UCSD-AML1 (cell line): ENCODE results near the gene IMPA2.
A peak's percentile ranks its signal among the peaks of the same experiment; 100 is the strongest.
"Not testable (repeated sequence)": the region's sequence is repeated elsewhere in the genome, so short reads cannot be mapped to it uniquely, and the experiment has no call there.

Experiments
- DNase-seq: peaks from one replicate; lab custom pipeline; 2025; ENCODE audit not compliant: unreplicated experiment; lab: John Stamatoyannopoulos, UW

IMPA2 gene

DNA sequence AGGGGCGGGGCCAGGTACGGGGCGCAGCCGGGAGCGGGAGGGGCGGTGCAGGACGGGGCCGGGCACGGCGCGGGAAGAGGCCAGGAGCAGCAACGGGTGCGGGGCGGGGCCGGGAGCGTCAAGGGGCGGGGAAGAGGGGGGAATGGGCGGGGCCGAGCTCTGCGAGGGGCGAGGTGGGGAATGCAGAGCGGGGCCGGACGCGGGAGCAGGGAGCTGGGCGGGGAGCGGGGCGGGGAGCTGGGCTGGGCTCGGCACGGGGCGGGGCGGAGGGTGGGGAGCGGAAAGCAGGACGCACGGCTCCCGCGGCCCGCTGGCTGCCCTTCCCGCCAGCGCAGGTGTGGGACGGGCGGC is at the start of gene IMPA2:
Gene IMPA2 (plus strand): TSS at position 316 of the 351 bp plus-strand sequence. CDS start 163 bp downstream, outside the sequence.
- DNase-seq: peak; percentile 91

DNA sequence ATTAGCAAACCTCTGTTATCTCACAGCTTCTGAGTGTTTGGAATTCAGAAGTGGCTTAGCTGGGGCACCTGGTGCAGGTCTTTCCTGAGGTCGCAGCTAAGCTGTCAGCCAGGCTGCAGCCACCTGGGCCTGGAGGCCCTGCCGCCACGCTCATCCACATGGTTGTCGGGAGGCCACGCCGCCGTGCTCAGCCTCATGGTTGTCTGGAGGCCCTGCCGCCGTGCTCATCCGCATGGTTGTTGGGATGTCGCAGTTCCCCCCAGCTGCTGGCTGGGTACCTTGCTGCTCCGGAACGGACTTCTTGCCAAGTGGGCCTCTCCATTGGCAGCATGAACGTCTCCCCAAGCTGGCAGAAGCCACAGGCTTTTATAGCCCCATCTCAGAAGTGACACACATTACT is 48.9 kb upstream of the IMPA2 start:
- DNase-seq: no peak

DNA sequence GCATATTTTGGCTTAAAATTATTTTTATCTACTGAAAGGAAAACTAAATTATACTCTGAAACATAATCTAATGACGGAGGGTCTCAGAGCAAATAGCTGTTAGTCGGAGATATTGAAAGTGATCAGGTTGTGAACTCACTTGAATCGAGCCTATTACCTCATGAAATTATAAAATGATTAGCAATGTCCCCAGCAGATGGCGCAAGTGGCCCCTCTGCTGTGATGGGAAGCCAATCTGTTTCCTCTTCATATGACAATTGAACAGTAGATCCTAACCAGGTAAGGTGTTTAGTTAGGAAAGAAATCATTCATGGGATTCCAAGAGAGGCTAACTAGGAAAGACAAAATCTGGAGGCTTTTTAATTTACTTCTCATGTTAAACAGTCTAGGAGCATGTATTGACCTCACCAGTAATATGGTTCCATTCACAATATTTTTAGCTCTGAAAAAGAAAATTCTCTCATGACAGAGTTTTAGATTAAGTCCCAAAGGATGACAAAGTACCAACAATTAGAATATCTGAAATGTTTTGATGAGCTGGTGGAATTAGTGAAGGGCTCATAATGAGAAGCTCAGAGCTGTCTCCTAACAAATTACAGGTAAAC is 43.3 kb upstream of the IMPA2 start:
- DNase-seq: peak; percentile 59

DNA sequence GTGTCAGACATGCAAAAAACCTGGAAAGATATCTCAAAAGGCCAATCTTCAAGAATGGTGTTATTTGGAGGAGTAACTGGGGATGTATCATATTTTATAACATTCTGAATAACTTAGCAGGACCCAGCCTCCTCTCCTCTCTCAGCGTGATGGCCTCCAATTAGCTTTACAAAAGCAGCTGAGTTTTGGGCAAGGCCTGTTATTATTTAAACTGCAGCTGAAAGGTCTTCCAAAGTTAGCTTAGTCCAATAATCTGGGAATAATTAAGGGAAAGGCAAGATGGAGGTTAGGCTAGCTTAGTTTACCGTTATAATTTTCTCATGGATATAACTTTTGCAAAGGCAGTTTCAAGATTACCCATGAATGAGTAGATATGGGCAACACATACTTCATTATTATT is 40.4 kb upstream of the IMPA2 start:
- DNase-seq: no peak

DNA sequence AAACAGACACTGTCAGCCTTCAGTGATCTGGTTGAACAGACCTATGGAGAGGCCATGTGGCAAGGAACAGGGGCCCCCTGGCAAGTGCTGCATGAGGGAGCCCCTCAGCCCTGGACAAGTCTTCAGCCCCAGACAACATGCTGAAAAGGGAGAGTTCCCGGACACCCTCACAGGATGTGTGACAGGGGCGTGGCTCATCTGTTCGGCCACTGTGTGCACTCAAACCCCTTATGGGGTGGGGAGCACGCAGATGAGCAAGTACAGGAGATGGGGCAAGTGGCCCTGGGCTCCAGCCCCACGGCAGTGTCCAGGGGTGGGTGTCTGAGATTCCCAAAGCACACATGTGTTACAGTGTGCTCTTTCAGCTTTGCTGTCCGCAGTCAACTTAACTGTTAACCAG is 37.8 kb upstream of the IMPA2 start:
- DNase-seq: no peak

DNA sequence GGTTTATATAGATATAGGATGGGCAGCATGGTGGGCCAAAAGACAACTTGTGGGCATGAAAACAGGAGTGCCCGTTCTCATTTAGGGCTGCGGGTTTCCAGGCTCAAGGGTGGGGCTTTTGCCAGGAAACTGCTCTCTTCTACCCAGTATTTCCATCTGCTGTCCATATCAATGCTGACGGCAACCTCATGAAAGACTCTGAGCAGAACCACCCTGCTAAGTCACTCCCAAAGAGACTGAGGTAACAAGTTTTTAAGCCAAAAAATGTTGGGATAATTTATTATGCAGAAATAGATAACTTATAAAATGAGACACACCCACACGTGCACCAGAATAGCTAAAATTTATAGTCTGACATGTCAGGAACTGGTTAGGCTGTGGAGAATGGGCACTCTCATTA is 37.1 kb upstream of the IMPA2 start:
- DNase-seq: no peak

DNA sequence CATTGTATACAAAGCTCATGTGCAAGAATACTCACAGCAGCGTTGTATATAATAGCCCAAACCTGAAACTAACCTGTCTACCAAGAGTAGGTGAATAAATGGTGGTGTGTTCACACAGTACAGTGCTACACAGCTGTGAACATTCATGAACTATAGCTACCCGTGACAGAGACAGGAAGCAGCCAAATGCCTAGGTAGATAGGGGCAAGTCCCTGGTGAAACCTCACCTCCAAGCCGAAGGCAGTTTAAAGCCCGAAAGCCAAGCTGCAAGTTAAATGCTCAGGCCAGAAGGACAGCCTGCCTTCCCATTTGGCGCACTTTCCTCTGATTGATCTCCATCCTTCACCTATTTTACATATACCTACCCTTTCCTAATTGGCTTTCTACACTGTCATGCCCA is 36.5 kb upstream of the IMPA2 start:
- no peak for DNase-seq

DNA sequence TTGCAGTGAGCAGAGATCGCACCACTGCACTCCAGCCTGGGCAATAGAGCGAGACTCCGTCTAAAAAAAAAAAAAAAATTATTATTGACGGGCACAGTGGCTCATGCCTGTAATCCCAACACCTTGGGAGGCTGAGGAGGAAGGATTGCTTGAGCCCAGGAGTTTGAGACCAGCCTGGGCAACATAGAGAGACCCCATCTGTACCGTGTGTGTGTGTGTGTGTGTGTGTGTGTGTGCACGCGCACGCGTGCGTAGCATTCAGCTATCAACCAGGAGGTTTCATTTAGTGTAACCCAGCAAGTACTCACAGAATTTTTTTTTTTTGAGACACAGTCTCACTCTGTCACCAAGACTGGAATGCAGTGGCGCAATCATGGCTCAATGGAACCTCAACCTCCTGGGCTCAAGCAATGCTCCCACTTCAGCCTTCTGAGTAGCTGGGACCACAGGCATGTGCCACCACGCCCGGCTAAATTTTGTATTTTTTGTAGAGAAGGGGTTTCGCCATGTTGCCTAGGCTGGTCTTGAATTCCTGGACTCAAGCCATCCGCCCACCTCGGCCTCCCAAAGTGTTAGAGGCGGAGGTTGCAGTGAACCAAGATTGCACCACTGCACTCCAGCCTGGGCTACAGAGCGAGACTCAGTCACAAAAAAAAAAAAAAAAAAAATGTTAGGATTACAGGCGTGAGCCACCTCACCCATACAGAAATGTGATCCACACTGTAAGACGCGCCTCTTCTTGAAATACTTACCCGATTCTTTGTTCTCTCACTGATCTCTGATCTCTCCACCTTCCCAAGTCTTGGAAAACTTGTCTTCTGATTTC is 35.3 kb upstream of the IMPA2 start:
- not testable (repeated sequence) for DNase-seq

DNA sequence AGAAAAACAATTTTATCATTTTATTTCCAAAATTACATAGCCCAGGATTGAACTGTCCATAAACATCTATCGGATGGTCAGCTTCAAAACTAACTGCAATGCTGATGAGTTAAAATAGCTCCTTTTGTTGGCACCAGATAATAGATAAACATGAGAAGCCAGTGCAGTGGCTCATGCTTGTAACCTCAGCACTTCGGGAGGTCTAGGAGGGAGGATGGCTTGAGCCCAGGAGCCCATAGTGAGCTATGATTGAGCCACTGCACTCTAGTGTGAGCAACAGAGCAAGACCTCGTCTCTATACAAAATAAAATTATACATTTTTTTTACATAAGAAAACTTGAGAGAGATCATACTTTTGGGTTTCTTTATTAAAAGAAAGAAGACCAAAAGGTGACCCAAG is 34.6 kb upstream of the IMPA2 start:
- no peak for DNase-seq

DNA sequence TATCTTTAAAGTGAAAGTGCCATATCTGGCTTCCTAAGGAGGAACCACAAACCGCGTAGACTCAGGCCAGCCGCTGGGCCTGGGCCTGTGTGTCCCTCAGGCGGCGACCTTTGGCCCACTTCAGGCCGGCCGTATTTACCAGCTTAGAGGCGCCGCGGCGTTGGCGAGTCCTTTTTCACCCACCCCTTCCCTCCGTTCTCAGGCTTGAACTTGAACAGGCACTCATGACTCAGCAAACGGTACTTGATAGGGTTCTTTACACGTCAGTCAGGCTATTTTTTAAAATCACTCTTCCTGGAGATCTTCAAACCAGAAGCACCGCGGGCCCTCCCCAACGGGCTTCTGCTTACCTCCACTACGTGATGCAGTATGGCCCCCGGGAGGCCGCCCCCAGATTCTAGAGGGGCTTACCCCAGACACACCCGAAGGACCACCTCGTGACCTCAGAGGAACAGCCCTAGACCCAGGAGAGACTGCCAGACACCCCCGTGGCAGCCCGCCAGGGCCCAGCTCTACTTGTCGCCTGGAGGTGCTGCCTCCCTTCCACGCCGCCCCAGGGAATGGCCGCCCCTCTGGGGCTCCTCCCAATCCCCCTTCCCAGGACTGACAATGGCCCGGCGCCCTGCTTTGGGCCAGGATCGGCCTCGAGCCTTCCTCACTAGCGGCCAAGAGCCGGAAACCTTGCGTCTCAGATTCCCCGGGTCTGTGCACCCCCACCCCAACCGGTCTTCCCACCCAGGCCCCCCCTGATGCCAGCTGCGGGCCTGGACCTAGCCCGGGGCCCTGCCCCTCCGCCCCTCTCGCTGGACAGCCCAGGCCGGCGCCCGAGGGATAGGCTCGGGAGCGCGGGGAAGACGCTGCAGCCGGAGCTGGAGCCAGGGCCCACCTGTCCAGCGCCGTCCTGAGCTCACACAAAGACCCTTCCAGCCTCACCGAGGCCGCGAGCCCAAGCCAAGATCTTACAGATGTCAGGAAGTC is 33.8 kb upstream of the IMPA2 start:
- peak; percentile 86 for DNase-seq

DNA sequence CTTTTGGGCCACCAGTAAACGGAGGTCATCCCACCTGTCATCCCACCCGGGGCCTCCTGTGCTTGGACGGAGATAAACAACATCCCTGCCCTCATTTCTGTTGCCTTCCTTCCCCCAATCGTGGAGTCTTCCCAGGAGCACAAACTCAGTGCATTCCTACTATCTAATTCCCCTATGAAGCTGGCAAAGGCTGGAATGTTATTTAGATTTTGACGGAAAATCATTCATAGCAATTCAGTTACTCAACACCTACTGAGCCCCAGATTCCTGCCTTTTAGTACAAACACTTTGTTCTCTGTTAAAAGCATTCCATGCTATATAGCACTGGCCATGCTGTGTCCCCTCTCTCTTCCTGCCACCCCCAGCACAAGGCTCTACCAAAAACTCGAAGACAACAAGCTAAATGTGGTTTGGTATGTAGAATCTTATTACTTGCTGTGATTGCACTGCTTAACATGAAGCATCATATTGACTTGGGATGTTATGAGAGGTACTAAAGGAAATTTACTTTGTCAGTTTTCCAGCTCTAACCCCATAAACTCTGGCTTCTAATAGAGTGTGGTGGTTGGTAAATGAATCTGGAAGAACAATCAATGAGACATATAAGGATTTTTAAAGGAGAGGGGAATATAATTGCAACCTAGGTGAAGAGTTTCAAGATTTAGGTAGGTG is 32.3 kb upstream of the IMPA2 start:
- no peak for DNase-seq

DNA sequence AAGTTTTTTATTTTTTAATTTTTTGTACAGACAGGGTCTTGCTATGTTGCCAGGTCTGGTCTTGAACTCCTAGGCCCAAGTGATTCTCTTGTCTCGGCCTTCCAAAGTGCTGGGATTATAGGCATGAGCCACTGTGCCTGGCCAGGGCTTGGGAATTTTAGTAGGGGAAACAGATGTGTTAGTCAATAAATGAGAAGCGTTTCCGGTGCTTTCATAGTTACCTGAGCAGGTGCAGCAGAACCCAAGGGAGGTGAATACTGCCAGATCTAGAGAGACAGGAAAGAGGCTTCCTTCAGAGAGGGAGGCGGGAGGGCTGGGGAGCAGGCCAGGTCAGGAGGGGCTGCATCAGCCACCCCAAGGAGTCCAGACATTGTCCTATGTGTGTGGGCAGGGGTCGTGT is 30.5 kb upstream of the IMPA2 start:
- DNase-seq: no peak

DNA sequence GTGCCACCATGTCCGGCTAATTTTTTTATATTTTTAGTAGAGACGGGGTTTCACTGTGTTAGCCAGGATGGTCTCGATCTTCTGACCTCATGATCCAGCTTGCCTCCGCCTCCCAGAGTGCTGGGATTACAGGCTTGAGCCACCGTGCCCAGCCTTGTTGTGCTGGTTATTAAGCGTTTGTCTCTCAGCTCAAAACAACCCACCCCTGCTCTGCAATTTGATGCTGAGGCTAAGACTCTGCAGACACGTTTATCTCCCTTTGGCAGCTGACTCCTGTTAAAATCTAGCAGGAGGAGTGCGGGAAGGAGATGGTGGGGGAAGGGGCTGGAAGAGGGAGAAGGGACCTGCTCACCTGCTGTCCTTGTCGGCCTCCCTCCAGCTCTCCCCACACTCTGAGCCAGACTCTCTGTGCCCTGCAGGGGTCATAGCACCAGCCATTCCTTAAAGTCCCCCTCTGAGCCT is 29.9 kb upstream of the IMPA2 start:
- DNase-seq: no peak

DNA sequence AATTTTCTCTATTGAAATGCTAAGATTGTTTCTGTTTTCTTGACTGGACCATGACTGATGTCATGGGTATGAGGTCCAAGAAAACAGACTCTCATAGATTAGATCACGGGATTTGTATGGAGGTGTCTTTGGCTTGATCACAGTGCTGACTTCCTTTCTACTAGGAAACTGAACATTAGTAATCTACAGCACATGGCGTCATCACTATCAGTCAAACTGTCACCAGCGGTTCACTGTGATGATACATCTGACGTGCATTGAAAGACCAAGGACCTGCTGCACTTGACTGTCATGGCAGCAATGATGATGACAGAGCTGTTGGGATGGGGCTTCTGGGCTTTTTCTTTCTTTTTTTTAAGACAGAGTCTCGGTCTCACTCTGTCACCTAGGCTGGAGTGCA is 28.2 kb upstream of the IMPA2 start:
- no peak for DNase-seq

DNA sequence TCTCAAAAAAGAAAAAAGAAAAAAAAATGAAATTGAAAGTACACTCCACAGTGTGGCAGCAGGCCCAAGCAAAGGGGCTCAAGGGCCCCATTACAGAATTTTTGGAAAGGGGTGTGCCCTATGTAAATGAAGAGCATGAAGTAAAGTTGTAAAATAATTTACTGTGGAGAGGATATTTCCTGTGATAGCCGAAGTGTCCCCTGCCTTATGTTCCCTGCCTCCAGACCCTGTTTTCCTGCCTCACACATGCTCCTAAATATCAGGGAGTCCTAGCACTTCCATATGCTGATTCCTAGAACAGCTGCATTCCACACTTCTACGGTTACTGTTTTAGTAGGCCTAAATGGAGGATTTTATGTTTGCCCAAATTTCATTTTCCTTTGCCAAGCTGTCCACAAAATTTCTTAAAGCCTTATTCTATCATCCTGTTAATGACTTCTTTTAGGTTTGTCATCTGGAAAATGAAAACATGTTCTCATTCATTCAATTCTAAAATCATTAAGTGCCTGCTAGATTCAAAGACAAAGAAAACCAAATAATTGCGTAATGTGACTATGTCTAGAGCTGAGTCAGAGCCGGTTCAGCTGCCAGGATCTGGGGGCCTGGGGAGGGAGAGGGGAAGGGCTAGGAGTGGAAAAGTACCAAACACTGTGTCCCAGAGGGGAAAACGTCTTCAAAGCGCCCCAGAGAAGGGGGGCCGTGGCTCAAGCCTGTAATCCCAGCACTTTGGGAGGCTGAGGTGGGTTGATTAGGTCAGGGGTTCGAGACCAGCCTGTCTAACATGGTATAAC is 25.9 kb upstream of the IMPA2 start:
- peak; percentile 22 for DNase-seq

DNA sequence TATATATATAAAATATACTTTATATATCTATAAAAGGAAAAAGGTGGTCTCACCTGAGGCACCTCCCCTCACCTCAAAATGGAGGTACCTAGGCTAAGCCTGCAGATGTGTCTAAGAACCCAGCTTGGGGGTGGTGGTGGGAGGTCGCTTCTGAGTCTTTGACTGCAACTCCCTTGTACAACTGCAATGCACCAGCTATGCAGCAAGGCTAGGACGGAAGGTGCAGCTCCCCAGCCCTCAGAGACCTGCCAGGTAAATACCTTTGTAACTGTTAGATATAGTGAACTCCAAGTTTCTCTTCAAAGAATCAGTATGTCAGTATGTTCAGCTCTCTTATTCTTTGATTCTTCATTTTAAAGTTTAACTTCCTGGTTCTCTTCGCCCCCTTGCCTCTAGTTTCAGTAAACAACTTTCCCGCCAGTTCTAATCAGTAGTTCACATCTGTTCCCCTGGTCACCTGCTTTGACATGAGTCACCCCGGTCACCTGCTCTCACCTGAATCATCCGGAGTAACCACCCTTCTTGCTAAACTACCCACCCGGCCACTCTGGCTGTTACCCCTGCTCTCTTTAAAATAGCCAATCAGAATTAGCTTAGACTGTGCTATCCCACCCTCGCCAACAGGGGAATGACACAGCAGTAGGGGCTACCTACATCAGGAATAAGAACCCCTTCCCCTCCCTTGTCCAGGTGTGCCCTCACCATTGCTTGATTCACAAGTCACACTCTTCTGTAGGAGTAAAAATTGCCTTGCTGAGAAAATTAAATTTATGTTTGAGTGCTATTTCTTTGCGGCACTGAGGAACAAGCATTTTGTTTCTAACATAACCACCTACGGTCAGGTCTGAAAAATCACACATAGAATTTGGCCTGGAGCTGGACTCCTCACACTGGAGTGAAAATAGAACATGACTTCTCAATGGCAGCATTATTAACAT is 24.7 kb upstream of the IMPA2 start:
- DNase-seq: no peak

DNA sequence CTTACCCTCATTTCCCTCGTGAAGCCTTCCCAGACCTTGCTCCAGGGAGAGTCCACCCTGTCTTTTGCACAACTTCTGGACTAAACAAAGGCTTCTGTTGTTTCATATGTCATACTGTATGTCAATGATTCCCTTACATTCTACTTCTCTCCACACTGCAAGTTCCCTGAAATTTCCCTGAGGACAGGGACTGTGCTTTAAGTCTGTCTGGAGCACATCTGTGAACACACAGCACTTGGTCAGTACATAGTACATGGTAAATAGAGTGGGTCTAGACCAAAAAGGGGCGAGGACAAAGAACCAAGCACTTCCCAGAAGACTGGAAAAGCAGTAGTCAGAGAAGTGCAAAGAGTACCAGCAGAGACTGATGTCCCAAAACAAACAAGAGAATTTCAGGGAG is 23.7 kb upstream of the IMPA2 start:
- DNase-seq: no peak

DNA sequence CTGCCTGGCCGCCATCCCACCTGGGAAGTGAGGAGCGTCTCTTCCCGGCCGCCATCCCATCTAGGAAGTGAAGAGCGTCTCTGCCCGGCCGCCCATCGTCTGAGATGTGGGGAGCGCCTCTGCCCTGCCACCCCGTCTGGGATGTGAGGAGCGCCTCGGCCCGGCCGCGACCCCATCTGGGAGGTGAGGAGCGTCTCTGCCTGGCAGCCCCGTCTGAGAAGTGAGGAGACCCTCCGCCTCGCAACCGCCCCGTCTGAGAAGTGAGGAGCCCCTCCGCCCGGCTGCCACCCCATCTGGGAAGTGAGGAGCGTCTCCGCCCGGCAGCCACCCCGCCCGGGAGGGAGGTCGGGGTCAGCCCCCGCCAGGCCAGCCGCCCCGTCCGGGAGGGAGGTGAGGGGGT is 21.7 kb upstream of the IMPA2 start:
- not testable (repeated sequence) for DNase-seq

DNA sequence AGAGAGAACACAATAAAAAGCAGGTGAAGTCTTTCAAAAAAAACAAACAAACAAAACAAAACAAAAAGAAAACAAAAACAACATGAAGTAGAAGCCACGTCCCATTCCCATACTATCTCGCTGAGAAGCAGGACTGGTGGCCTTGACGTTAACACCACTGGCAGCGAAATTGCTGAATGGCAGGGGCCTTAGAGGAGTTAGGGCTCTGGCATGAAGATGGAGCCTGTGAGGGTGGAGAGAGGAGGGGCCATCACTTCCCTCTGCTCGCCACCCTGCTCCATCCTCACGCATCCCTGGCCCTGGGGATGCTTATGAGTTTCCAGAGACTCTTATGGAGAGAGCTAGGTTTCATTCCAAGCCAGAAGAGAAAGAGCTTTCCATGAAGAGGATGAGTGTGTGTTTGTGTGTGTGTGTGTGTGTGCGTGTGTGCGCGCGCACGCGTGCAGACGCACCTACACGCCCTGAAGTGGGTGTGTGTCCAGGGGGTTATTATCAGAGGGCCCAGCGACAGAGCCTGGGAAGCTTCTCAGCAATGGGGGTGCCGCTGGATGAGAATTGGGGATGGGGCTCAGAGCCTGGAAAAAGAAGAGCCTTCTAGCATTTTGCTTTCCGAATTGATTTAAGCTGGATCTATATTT is 20.4 kb upstream of the IMPA2 start:
- no peak for DNase-seq
